ENCODE measurements around the gene HEATR5A. TPM values are rescaled to one million over a fixed set of nuclear protein-coding genes. Genes with fewer than 3 reads are reported as not detected.

The HEATR5A gene
- total and polyA plus RNA-seq, 10 of the 15 experiments (the other 5 are each of a cell fraction or from before 2014, with no cell fraction given): 5.1 to 37.1 (median 13.8) TPM

DNA sequence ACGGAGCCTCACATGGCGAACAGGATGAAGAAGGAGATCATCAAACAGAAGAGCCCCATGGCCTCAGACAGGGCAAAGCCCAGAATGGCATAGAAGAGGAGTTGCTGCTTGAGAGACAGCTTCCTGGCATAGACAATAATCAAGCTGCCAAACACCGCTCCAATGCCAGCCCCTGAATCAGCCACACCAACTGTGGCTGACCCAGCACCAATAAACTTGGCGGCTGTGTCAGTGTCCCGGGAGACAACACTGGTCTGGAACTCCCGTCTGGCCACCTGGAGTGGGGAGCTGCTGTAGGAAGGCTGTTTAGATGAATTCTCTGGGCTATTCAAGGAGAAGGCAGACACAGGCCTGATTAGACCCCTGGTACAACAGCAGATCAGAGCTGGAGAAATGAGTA, 100.1 kb downstream of the HEATR5A start:
- POLR2A ChIA-PET: no interaction called here
- BruUV-seq (replicated peaks): no TSS peak
- no peaks in the 10 kb centered on the region for H3K27me3 ChIP-seq (replicated peaks in 1 of 2; ENCODE audit: control insufficient read depth in 2 of 2, insufficient read depth in 2 of 2, low read length in 1 of 2)
- no peaks in the 10 kb centered on the region for H3K79me2 ChIP-seq (ENCODE audit: control insufficient read depth, insufficient read depth, low read length)
- H3K36me3 ChIP-seq (ENCODE audit: control insufficient read depth in 2 of 2, insufficient read depth in 2 of 2, low read length in 1 of 2): no peaks in the 10 kb centered on the region
- in situ Hi-C loops (cut with MboI) (no loop called here), intact Hi-C loops (cut with micrococcal nuclease; ENCODE audit: unreplicated experiment) (no loop called here)
- FAIRE-seq (no peak), DNase-seq (ENCODE audit: low read depth, low spot score) (no peak), ATAC-seq (no peak)
- no peak for TF ChIP-seq KAT2A (conservative IDR thresholded peaks at IDR 0.05; ENCODE audit: control insufficient read depth, low read depth, low read length)
- TF ChIP-seq, protein P1, sequence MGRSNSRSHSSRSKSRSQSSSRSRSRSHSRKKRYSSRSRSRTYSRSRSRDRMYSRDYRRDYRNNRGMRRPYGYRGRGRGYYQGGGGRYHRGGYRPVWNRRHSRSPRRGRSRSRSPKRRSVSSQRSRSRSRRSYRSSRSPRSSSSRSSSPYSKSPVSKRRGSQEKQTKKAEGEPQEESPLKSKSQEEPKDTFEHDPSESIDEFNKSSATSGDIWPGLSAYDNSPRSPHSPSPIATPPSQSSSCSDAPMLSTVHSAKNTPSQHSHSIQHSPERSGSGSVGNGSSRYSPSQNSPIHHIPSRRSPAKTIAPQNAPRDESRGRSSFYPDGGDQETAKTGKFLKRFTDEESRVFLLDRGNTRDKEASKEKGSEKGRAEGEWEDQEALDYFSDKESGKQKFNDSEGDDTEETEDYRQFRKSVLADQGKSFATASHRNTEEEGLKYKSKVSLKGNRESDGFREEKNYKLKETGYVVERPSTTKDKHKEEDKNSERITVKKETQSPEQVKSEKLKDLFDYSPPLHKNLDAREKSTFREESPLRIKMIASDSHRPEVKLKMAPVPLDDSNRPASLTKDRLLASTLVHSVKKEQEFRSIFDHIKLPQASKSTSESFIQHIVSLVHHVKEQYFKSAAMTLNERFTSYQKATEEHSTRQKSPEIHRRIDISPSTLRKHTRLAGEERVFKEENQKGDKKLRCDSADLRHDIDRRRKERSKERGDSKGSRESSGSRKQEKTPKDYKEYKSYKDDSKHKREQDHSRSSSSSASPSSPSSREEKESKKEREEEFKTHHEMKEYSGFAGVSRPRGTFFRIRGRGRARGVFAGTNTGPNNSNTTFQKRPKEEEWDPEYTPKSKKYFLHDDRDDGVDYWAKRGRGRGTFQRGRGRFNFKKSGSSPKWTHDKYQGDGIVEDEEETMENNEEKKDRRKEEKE (IDR thresholded peaks at IDR 0.05): no peak
- TF ChIP-seq, protein P2, sequence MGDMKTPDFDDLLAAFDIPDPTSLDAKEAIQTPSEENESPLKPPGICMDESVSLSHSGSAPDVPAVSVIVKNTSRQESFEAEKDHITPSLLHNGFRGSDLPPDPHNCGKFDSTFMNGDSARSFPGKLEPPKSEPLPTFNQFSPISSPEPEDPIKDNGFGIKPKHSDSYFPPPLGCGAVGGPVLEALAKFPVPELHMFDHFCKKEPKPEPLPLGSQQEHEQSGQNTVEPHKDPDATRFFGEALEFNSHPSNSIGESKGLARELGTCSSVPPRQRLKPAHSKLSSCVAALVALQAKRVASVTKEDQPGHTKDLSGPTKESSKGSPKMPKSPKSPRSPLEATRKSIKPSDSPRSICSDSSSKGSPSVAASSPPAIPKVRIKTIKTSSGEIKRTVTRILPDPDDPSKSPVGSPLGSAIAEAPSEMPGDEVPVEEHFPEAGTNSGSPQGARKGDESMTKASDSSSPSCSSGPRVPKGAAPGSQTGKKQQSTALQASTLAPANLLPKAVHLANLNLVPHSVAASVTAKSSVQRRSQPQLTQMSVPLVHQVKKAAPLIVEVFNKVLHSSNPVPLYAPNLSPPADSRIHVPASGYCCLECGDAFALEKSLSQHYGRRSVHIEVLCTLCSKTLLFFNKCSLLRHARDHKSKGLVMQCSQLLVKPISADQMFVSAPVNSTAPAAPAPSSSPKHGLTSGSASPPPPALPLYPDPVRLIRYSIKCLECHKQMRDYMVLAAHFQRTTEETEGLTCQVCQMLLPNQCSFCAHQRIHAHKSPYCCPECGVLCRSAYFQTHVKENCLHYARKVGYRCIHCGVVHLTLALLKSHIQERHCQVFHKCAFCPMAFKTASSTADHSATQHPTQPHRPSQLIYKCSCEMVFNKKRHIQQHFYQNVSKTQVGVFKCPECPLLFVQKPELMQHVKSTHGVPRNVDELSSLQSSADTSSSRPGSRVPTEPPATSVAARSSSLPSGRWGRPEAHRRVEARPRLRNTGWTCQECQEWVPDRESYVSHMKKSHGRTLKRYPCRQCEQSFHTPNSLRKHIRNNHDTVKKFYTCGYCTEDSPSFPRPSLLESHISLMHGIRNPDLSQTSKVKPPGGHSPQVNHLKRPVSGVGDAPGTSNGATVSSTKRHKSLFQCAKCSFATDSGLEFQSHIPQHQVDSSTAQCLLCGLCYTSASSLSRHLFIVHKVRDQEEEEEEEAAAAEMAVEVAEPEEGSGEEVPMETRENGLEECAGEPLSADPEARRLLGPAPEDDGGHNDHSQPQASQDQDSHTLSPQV (IDR thresholded peaks at IDR 0.05): no peak
- H3K9ac ChIP-seq (ENCODE audit: control insufficient read depth, insufficient read depth, low read length): no peak overlapping the region
- no peaks in the 10 kb centered on the region for H4K20me1 ChIP-seq (ENCODE audit: control insufficient read depth, insufficient read depth)
- CTCF ChIA-PET: no interaction called here
- RAD21 ChIA-PET (ENCODE audit: unreplicated experiment): interaction anchor here (0.6 kb wide), 1 partner anchor 339 kb away, joined by 3 read pairs; no protein-coding TSS in a partner anchor
- no peaks in the 10 kb centered on the region for H3K9me3 ChIP-seq (replicated peaks; ENCODE audit: control insufficient read depth, insufficient read depth, low read length)
- 90% methylated on average over 6 of the region's 6 CpGs for WGBS (ENCODE audit: insufficient coverage, insufficient replicate concordance, low lambda C conversion rate, missing lambda C conversion rate)
- no peak overlapping the region for H2AFZ ChIP-seq (ENCODE audit: control insufficient read depth, low read depth, low read length)
- no peak overlapping the region for H3K4me2 ChIP-seq (ENCODE audit: control insufficient read depth, insufficient read depth)
- H3K4me1 ChIP-seq (ENCODE audit: control insufficient read depth, insufficient read depth, low read length): no peaks in the 10 kb centered on the region
- no peak overlapping the region for H3K4me3 ChIP-seq
- SMC1A ChIA-PET (ENCODE audit: uncharacterized antibody, unreplicated experiment): interaction anchor here (0.7 to 1.0 kb wide), 3 partner anchors 17 to 192 kb away, joined by 3 read pairs; no protein-coding TSS in a partner anchor
- no peak overlapping the region for H3K27ac ChIP-seq (ENCODE audit: control insufficient read depth, insufficient read depth)
